ENCODE measurements around the gene TECPR1.

Gene TECPR1

DNA sequence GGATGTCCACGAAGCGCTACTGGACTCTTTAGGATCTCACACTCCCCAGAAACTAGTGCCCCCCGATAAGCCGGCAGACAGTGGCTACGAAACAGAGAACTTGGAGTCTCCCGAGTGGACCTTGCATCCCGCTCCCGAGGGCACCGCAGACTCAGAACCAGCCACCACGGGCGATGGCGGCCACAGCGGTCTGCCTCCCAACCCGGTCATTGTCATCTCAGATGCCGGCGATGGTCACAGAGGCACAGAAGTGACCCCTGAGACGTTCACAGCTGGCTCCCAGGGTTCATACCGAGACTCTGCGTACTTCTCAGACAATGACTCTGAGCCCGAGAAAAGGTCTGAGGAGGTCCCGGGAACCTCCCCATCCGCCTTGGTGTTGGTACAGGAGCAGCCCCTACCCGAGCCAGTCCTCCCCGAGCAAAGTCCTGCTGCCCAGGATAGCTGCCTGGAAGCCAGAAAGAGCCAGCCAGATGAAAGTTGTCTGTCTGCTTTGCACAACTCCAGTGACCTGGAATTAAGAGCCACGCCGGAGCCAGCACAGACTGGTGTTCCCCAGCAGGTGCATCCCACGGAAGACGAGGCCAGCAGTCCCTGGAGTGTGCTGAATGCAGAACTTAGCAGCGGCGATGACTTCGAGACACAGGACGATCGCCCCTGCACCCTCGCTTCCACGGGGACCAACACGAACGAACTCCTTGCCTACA is 58.4 kb downstream of the TECPR1 start:
- in situ Hi-C loops (cut with MboI; ENCODE audit: low sequenced_read_pairs) = no loop called here

DNA sequence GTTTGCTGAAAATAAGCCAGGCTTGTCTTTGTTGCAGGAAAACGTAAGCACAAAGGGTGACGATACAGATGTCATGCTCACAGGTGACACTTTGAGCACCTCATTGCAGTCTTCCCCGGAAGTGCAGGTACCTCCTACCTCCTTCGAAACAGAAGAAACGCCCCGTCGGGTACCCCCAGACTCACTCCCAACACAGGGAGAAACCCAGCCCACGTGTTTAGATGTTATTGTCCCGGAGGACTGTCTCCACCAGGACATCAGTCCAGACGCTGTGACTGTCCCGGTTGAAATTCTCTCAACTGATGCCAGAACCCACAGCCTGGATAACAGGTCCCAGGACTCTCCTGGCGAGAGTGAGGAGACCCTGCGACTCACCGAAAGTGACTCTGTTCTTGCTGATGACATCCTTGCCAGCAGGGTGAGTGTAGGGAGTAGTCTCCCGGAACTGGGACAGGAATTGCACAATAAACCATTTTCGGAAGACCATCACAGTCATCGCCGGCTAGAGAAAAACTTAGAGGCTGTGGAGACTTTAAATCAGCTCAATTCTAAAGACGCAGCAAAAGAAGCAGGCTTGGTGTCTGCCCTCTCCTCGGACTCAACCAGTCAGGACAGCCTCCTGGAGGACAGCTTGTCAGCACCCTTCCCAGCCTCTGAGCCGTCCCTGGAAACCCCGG is 59.1 kb downstream of the TECPR1 start:
- in situ Hi-C loops (cut with MboI; ENCODE audit: low sequenced_read_pairs) = no loop called here

DNA sequence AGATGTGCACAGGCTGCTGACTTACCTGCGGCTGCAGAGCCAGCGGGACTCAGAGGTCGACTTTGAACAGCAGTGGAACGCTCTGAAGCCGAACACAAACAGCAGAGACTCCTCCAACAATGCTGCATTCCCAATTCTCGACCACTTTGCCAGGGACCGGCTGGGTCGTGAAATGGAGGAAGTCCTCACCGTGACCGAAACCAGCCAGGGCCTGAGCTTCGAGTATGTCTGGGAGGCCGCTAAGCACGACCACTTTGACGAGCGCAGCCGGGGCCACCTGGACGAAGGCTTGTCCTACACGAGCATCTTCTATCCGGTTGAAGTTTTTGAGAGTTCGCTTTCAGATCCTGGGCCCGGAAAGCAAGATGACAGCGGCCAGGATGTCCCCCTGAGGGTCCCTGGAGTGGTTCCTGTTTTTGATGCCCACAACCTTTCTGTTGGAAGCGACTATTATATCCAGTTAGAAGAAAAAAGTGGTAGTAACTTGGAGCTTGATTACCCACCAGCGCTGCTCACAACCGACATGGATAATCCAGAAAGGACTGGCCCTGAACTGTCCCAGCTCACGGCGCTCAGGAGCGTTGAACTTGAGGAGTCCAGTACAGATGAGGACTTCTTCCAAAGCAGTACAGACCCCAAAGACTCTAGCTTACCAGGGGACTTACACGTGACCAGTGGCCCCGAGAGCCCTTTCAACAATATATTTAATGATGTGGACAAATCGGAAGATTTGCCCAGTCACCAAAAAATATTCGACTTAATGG is 60.2 kb downstream of the TECPR1 start:
- in situ Hi-C loops (cut with MboI; ENCODE audit: low sequenced_read_pairs) = no loop called here

DNA sequence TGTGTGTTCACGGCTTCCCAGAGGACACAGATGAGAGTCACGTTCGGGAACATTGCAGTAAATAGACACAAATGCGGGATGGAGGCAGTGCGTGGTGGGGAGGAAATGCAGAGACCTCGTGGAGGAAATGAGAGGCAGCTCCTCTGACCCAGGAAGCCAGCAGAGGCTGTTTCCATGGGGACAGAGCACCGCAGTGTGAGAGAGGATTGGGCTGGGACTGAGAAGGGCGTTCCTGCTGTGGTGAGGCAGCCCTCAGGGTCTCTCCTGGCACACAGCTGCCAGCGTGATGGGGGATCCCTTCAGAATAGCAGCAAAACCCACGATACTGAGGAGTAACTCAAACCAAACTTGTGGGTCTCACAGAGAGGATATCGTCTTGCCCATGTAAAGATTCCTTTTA is 62.5 kb downstream of the TECPR1 start:
- in situ Hi-C loops (cut with MboI; ENCODE audit: low sequenced_read_pairs) = no loop called here

DNA sequence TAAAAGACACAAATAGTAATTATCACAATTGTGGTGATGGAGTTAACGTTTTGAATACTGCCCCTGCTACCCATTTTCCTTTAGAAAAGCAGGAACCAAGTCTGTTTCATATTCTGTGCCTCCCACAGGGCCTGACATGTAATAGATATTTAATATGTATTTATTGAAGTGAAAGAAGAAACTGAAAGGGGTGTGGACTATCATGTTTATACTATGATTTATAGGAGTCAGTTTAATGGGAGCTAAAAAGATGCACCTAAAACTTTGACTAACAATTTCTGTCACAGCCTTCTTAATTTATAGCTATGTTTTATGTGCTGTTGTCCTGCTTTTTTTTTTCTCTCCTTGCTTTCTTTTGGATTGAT is 64.9 kb downstream of the TECPR1 start:
- in situ Hi-C loops (cut with MboI; ENCODE audit: low sequenced_read_pairs) = no loop called here

GRCh38 chr7:98186452-98187137 is 65.4 kb downstream of the TECPR1 start:
- in situ Hi-C loops (cut with MboI; ENCODE audit: low sequenced_read_pairs) = no loop called here

DNA sequence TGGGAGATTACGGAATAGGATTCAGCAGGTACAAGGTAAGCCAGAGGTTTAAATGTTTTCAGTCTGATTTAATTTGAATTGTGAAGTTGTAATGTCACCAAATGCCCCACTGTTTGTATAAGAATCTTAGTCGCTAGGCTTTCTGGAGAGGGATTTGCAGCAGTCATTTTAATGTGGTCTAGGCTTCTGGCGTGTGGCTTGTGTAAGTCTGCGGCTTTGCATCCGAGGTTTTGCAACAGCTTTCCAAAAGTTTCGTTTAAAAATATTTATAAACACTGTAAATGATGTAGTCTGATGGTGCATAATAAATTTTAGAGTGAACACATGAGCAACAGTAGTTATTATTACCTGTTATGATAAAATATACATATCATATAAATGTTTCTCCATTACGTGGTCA is 66.9 kb downstream of the TECPR1 start:
- in situ Hi-C loops (cut with MboI; ENCODE audit: low sequenced_read_pairs) = no loop called here

DNA sequence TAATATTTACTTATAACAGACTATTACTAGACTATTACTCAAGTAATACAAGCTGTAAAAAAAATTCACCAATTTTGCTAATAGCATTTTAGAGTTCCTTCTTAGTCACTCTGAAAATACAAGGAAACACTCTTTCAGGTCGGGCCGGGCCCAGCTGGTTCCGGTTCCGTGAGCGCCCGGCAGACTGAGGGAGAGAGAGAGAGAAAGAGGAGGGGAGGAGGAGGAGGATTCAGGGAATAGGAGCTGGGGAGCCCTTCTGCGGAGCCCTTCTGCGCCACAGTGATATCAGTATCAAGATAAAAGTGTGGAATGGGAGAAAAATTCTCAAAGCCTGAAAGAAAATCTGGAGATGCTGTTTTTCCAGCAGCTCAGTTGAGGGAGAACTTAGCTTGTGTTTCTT is 71.3 kb downstream of the TECPR1 start:
- in situ Hi-C loops (cut with MboI; ENCODE audit: low sequenced_read_pairs) = no loop called here

GRCh38 chr7:98178762-98179490 is 73.1 kb downstream of the TECPR1 start:
- in situ Hi-C loops (cut with MboI; ENCODE audit: low sequenced_read_pairs) = no loop called here

DNA sequence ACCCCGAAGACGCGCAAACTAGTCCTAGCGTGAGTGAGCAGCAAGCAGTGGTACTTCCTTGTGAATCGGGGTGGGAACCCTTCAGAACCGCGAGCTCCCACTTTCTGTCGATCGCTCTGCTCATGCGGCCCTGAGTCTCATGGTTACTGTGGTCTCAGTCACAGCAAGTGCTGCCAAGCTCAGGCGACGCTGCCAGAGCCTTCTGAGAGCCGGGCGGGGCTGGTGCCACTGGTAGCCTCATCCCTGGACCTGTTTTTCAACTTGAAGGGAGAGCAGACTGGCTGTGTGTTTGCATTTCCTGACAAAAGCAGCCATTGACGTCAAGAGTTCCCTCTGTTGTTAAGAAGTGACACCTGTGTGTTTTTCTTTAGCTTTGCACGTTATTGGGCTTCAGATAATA is 73.7 kb downstream of the TECPR1 start:
- in situ Hi-C loops (cut with MboI; ENCODE audit: low sequenced_read_pairs) = no loop called here

DNA sequence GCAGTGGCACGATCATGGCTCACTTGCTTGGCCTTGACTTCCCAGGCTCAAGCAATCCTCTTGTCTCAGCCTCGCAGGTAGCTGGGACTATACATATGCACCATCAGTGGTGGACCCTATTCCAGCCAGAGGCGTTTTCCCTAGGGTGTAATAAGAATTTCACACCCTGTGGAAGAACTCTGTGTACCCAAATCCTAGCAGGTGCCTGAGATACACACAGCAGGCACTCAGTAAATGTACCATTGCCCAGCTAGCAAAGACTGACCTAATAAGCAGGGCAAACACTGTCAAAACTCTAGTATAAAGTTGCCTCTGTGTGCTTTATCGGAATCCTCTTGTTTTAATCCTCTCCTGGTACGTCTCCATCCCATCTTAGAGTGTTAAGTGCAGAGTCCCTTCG is 74.5 kb downstream of the TECPR1 start:
- in situ Hi-C loops (cut with MboI; ENCODE audit: low sequenced_read_pairs) = no loop called here

DNA sequence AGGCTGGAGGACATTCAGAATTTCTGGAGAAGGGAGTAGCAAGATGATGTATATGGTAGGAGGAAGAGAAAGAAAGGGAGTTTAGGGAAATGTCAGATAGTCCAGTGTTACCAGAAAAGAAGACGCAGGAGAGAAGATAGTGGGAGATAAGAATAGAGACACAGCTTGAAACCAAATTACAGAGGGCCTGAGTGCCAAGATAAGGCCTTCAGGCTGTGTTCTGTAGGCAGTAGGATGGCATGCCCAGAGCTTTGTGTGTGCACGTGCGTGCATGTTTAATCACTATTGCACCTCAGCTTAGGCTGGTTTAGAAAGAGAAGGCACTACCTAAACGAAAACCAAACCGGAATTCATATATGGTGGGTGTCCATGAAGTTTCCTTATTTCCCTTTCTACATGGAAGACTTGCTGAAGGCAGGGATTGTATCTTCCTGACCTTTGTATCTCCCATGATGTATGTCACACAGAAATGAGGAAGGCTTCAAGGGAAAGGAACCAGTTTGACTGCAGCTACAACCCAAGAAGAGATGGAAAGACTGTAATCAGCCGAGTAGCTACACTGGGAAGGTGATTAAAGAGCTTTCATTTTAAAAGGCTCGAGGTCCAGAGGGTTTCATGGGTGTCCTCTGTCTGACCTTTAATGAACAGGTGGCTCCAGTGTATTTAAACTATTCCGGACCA is 76.6 kb downstream of the TECPR1 start:
- in situ Hi-C loops (cut with MboI; ENCODE audit: low sequenced_read_pairs) = no loop called here

DNA sequence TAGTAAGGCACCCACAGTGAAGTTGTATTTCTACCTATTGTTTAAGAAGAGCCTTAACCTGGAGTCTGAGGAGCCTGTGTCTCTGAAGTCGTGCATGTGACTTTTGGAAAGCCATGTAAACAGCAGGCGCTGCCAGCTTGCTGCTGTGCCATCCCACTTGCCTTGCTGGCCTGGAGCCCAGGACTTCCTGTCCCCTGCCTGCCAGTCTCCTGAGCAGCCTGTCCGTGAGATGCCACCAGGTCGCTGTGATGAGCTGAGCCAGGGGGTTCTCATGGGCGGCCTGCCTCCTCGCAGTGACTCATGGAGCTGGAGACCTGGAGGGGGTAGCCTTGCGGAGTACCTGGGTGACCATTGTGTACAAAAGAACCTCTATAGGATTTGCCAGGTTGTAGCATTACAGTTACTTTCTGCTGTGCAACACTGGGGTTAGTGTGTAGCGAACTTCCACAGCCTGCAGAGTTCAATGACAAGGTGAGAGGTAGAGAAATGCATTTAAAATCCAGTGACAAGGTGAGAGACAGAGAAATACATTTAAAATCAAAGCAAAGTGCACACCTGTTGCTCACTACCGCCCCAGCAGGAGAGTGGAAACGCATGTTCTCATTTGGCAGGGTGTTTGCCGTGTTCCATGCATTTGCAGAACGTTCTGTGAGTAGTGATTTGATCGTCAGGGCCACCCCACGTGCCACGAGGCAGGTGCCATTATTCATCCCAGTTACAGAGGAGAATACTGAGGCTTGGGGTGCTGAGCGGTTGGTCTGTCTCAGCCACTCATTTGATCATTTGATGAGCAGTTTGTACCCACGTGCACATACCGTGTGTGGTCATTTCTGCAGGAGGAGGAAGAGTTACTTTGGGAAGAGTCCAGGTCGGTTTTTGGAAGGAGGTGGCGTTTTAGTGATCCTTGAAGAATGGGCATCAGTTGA is 77.4 kb downstream of the TECPR1 start:
- in situ Hi-C loops (cut with MboI; ENCODE audit: low sequenced_read_pairs) = no loop called here

GRCh38 chr7:98171449-98171848 is 80.6 kb downstream of the TECPR1 start:
- in situ Hi-C loops (cut with MboI; ENCODE audit: low sequenced_read_pairs) = no loop called here

DNA sequence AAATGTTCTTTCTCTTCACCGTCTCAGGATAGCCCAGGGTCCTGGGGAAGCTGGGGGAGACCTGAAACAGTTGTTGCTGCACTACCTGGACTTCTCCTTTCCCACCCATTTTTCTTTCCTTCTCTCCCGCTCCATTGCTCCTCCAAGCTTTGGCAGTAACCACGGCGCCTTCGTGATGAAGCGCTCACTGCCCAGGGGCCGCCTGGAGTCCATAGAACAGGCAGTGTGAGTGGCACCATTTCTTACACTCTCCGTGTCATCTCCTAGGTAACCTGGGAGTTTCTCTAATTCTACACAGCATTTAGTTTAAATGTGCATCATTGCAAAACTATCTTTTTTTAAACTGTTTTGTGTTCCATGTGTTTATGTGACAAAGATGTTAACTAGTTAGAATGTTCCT is 81.1 kb downstream of the TECPR1 start:
- in situ Hi-C loops (cut with MboI; ENCODE audit: low sequenced_read_pairs) = no loop called here

DNA sequence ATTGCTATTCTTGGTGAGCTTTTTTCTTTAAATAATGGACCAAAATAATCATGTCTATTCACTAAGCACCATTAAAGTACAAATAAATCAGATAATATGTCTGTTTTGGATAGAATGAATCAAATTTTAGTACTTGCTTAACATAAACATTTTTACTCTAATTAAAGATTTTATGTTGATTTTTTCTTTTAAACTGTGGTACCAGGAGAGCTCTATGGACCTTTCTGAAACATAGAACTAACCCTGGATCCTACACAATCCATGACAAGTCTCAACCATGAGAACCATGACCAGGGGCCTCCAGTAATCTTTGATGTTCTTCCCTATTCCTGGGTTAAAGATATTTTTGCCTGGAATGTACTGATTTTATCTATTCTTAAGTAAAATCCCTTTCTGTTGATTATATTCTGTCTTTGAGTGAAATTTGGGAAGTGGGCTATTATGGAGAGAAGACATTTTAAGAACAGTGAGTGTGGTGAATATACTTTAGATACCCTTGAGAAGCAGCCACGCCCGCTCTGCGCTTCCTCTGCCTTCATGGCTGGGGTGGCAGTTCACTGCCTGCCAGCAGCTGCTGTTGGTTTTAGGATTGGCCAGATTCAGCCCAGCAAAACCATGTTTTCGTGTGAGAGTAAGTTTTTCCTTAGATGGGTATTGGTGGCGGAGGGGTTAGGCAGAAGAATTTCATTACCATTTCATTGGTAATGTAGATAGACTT is 83.0 kb downstream of the TECPR1 start:
- in situ Hi-C loops (cut with MboI; ENCODE audit: low sequenced_read_pairs) = no loop called here

GRCh38 chr7:98168181-98168903 is 83.7 kb downstream of the TECPR1 start:
- in situ Hi-C loops (cut with MboI; ENCODE audit: low sequenced_read_pairs) = no loop called here

DNA sequence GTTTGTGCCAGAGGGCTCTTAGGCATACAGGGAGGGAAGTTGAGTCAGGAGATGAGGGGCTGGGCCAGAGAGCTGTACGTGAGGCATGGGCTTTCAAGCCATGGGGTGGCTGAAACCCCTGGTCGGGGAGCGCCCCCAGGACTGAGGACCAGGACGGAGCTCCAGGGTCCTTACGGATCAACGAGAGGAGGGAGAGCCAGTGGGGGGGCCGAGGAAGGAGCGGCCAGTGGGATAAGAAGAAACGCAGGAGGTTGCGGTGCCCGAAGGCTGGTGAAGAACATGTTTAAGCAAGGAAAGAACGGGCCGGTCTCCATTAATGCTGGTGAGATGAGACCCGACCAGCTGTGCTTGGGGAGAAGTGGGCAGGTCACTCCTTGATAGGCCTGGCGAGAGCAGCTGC is 84.4 kb downstream of the TECPR1 start:
- in situ Hi-C loops (cut with MboI; ENCODE audit: low sequenced_read_pairs) = no loop called here
